Liver (tissue), 3 donors: Measurements from ENCODE around the gene CASZ1.

Experiments used
- FOXA1 ChIP-seq: IDR thresholded peaks from 2 replicates; pipeline ENCODE4 v1.6.1; 2016; ENCODE audit warnings: antibody characterized with exemption
- HNF4A ChIP-seq, 2 donors: conservative IDR thresholded peaks; 2 replicates each; pipeline ENCODE4 v1.6.1; 2016; ENCODE audit warnings: antibody characterized with exemption in 2 of 2, mild to moderate bottlenecking in 2 of 2
- HNF4G ChIP-seq: IDR thresholded peaks from 2 replicates; pipeline ENCODE4 v1.6.1; 2016; ENCODE audit warnings: antibody characterized with exemption
- RAD21 ChIP-seq, 2 donors: IDR thresholded peaks; 2 replicates each; pipeline ENCODE4 v1.6.1; 2016; ENCODE audit warnings: antibody characterized with exemption in 2 of 2, mild to moderate bottlenecking in 2 of 2
- YY1 ChIP-seq: IDR thresholded peaks from 2 replicates; pipeline ENCODE4 v1.6.1; 2016; ENCODE audit warnings: antibody characterized with exemption, mild to moderate bottlenecking
- TF ChIP-seq, protein P1 (sequence below): fragments of 150-350 bp; IDR thresholded peaks from 2 replicates; pipeline ENCODE4 v1.5.1; 2017; ENCODE audit warnings: improper control_type of control experiment, low read depth, low read length; ENCODE audit not compliant: missing input control
- TF ChIP-seq, protein P2 (sequence below): IDR thresholded peaks from 2 replicates; pipeline ENCODE4 v1.6.1; 2016; ENCODE audit warnings: antibody characterized with exemption
- TF ChIP-seq, protein P3 (sequence below): IDR thresholded peaks from 2 replicates; pipeline ENCODE4 v1.6.1; 2016; ENCODE audit warnings: antibody characterized with exemption
- donor health status: healthy.
- donor health status: healthy.

DNA sequence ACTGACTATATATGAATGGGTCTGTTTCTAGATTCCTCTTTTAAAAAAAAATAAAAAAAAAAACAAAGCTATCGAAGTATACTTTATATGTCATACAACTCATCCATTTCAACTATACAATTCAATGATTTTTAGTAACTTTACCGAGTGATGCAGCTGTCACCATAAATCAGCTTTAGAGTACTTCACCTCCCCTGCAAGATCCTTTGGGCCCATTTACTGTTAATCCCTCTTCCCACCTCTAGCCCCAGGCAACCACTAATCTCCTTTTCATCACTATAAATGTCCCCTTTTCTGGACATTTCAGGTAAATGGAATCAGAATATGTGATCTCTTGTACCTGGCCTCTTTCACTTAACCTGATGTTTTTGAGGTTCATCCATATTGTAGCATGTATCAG, 187.8 kb downstream of the CASZ1 start:
- TF ChIP-seq, protein P1, sequence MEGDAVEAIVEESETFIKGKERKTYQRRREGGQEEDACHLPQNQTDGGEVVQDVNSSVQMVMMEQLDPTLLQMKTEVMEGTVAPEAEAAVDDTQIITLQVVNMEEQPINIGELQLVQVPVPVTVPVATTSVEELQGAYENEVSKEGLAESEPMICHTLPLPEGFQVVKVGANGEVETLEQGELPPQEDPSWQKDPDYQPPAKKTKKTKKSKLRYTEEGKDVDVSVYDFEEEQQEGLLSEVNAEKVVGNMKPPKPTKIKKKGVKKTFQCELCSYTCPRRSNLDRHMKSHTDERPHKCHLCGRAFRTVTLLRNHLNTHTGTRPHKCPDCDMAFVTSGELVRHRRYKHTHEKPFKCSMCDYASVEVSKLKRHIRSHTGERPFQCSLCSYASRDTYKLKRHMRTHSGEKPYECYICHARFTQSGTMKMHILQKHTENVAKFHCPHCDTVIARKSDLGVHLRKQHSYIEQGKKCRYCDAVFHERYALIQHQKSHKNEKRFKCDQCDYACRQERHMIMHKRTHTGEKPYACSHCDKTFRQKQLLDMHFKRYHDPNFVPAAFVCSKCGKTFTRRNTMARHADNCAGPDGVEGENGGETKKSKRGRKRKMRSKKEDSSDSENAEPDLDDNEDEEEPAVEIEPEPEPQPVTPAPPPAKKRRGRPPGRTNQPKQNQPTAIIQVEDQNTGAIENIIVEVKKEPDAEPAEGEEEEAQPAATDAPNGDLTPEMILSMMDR = no peak
- TF ChIP-seq YY1 = no peak
- no peak for TF ChIP-seq HNF4A (conservative IDR thresholded peaks at IDR 0.05)
- TF ChIP-seq, protein P2, sequence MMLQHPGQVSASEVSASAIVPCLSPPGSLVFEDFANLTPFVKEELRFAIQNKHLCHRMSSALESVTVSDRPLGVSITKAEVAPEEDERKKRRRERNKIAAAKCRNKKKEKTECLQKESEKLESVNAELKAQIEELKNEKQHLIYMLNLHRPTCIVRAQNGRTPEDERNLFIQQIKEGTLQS = no peak
- TF ChIP-seq RAD21 (IDR thresholded peaks at IDR 0.05) = no peak
- TF ChIP-seq, protein P3, sequence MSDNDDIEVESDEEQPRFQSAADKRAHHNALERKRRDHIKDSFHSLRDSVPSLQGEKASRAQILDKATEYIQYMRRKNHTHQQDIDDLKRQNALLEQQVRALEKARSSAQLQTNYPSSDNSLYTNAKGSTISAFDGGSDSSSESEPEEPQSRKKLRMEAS = no peak
- TF ChIP-seq FOXA1 = no peak
- no peak for TF ChIP-seq HNF4G
